Left forelimb (tissue), 1 donor: ENCODE results near the gene HIVEP1.
"Not testable (repeated sequence)": the region's sequence is repeated elsewhere in the genome, so short reads cannot be mapped to it uniquely, and the experiment has no call there.

Experiments
- DNase-seq: peaks from one replicate; pipeline ENCODE4 v3.0.0-alpha.2; 2018; ENCODE audit warnings: low spot score

HIVEP1 gene

DNA sequence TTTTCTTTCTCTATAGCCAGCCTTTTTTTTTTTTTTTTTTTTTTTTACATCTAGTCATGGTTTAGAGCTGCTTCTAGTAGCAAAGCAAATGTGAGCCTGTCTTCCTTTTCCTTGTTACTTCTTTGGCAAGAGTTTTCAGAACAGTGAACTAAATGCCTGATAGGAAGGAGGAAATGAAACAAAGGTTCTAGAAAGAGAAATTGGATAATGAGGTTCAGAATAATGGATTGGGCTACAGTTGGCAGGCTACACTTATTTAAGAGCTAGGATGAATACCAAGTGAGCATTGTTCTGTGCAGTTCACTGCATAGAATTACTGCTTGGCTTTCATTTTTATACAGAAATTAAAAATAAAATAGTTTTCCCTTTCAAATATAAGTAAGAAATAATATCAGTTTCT, 78.6 kb downstream of the HIVEP1 start:
- no peak for DNase-seq

GRCh38 chr6:12092762-12093161, 80.7 kb downstream of the HIVEP1 start:
- no peak for DNase-seq

GRCh38 chr6:12094689-12095088, 82.6 kb downstream of the HIVEP1 start:
- no peak for DNase-seq

DNA sequence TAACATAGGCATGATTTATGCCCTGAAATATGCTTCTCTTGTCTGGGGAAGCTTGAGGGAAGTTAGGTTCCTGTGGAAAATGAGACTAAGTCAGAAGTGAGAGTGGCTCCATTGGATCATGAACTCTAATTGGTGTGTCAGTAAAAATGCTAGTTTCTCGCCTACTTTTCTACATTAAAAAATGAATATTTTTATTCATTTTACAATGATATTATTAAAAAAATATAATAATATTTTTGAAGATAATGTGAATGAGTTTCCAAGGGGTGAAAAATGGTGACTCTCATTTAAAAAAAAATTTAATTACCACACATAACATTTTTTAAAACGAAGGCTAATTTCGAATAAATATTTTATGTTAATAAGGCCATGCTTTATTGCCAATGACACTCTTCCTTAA, 84.2 kb downstream of the HIVEP1 start:
- DNase-seq, result no peak

GRCh38 chr6:12097791-12098190, 85.7 kb downstream of the HIVEP1 start:
- no peak for DNase-seq

DNA sequence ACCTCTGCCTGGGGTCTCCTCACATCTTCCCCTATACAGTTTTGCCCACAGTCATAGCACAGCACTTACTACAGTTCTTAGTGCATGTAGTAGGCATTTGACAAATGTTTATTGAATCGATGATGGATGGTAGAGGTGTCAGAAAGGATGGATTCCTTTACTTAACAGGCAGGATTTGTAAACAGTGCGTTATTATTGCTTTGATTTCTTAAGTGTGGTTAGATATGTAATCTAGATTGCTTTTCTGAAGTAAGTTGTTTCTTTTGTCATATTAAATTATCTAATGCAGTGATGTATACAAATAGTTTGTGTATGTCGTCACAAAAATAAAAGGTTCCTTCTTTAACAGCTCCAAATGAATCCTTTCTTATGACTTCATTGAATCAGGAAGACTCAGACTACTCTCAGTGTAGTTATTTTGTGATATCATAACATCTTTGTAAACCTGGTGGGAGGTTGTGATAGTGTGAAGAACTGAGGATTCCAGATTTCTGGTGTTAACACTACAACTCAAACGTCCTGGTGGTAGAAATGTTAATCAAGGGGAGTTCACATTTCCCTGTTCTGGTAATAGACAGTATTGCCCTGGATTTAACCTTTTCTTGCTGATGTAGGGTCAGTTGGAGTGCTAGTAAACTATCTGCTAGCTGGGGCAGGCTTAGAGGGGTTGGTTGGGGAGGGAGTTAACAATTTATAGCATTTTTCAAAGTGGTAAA, 87.7 kb downstream of the HIVEP1 start:
- DNase-seq, result no peak

DNA sequence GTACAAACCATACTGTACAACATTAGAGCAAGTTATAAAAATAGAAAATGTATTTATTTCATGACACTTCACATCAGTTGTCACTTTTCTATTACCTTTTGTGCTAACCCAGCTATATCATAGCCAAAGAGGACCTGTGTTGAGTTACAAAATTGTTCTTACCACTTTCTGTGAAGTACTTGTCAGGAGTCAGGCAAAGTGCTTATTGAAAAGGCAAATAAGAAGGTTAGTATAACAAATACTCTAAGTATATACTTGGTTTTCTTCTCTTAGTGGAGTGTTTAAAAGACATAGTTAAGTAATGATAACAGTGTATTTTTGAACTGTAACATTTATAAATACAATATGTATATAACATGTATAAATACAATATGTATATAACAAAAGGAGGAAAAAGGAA, 88.9 kb downstream of the HIVEP1 start:
- DNase-seq, result no peak

GRCh38 chr6:12101653-12102312, 89.7 kb downstream of the HIVEP1 start:
- no peak for DNase-seq

DNA sequence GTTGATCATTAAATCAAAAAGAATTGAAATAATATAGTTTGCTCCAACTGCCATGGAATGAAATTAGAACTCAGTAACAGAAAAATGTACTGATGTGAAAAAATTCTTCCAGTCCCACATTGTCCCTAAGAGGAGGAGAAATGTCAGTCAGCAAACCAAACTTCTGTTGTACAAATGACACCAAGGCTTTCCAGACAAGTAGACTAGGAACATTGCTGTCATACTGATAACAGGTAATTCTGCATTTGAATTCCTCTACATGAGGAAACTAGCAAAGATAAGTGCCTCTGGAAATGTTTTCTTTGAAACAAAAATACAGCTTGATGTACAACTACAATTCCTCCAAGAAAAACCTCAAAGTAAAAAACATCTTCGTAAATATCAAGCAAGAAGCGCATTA, 90.2 kb downstream of the HIVEP1 start:
- no peak for DNase-seq

DNA sequence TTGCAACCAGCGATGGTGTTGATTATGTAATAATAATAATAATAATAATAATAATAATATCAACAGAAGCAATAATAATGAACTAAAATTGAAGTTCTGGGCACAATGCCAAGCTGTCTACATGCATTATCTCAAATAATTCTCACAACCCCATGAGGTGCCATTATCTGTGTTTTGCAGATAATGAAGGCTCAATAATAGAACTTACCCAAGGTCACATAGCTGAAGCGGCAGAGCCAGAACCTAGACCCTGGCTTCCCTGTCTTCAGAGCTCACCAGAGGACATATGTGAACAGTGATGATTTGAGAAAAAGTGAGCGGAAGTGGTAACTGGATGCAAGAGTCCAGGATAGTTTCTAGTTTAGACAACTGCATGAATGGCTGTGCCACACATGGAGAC, 91.0 kb downstream of the HIVEP1 start:
- no peak for DNase-seq

DNA sequence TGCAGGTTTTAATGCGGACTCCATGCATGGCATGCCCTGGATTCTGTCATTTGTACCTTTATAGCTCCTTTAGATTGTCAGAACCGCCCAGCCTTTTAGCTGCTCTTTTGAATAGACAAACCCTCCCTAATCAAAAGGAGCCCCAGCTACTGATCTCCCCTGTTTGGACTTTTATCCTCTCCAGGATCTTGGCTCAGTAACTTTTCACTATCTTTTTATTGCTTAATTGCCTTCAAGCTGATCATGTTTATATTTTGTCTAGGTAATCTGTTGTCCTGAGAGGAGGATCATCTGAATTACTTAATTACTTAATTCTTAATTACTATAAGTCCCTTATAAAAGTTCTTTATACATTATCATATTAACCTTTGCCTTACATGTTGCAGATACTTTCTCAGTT, 93.2 kb downstream of the HIVEP1 start:
- DNase-seq, result no peak

DNA sequence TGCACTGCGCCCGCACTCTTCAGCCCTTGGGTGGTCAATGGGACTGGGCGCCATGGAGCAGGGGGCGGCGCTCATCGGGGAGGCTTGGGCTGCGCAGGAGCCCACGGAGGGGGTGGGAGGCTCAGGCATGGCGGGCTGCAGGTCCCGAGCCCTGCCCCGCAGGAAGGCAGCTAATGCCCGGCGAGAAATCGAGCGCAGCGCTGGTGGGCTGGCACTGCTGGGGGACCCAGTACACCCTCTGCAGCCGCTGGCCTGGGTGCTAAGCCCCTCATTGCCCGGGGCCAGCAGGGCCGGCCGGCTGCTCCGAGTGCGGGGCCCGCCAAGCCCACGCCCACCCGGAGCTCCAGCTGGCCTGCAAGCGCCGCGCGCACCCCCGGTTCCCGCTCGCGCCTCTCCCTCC, 96.3 kb downstream of the HIVEP1 start:
- DNase-seq, result not testable (repeated sequence)

DNA sequence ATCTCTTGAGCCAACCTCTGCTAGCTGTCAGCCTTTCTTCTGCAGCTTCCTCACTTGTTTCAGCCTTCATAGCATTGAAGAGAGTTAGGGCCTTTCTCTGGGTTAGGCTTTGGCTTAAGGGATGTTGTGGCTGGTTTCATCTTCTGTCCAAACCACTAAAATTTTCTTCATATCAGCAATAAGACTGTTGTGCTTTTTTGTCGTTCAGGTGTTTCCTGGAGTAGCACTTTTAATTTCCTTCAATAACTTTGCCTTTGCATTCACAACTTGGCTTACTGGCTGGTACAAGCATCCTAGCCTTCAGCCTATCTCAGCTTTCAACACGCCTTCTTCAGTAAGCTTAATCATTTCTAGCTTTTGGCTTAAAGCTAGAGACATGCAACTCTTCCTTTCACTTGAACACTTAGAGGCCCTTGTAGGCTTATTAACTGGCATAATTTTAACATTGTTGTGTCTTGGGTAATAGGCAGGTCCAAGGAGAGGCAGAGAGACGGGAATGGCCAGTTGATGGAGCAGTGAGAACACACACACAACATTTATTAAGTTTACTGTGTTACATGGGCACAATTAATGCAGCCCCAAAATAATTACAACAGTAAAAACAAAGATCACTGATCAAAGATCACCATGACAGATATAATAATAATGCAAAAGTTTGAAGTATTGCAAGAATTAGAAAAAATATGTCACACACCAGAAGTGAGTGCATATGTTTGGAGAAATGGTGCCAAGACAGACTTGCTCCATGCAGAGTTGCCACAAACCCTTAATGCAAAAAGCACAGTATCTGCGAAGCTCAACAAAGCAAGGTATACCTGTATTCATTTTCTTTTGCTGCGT, 98.6 kb downstream of the HIVEP1 start:
- DNase-seq, result no peak

DNA sequence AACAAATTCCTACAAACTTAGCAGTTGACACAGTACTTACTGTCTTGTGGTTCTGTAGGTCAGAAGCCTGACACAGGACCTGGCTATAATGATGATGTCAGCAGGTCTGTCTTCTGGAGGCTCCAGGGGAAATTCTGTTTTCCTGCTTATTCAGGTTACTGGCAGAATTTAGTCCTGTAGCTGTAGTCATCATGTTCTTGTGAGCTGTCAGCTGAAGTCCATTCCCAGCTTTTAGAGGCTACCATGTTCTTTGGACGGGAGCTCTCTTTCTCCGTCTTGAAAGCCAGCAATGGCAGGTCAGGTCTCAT, 99.2 kb downstream of the HIVEP1 start:
- no peak for DNase-seq

DNA sequence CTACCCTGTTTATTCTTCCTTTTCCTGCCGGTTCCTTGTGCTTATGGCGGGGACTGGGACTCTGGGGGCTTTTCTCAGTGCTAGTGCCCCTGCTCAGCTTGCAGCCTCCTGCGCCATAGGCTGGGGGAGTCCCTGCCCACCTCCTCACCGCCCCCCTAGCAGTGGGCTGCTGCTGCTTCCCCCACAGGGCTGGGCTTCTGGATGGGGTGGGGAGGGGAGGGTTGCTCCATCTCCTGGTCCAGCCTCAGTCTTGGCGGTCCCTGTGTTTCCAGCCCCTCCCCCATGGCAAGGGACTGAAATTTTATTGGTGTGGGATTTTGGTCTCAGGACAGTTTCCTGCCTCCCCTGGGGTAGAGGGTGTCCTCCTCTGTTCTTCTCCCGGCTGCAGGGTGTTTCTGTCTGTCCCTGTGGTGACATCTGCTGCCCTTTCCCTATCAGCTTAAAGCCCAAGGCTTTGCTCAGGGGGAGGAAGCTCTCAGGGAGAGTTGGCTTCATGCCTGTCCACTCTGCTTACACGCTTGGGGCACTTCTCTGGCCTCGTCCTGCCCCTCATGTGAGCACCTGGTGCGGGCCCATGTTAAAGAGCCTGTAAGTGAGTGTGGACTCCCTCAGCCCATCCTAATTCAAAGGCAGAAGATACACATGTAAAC, 100.6 kb downstream of the HIVEP1 start:
- no peak for DNase-seq

- DNase-seq, result no peak
Measured at GRCh38 chr6:12113190-12113577, 101.1 kb downstream of the HIVEP1 start.

DNA sequence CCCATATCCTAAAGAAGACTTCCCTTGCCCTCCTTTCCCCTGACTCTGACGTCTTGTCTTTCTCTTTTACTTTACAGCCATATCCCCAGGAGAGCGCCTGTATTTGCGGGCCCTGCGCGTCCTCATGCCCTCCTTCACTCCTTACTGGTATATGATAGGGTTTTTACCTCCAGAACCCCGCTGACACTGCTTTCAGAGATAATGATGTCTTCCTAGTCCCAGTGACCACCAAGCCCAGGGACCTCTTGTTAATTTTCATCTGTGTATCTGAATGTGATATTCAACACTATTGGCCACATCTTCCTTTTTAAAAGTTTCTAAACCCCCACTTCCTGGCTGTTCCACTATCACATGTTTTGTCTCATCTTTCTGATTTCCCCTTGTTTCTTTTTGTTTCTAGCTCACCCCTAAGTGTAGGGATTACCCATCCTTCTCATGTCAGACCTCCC, 102.0 kb downstream of the HIVEP1 start:
- DNase-seq, result no peak

GRCh38 chr6:12115001-12115400, 102.9 kb downstream of the HIVEP1 start:
- no peak for DNase-seq

- no peak for DNase-seq
Measured at GRCh38 chr6:12115492-12115891, 103.4 kb downstream of the HIVEP1 start.

GRCh38 chr6:12116264-12116800, 104.2 kb downstream of the HIVEP1 start:
- no peak for DNase-seq

GRCh38 chr6:12116978-12117377, 104.9 kb downstream of the HIVEP1 start:
- no peak for DNase-seq

DNA sequence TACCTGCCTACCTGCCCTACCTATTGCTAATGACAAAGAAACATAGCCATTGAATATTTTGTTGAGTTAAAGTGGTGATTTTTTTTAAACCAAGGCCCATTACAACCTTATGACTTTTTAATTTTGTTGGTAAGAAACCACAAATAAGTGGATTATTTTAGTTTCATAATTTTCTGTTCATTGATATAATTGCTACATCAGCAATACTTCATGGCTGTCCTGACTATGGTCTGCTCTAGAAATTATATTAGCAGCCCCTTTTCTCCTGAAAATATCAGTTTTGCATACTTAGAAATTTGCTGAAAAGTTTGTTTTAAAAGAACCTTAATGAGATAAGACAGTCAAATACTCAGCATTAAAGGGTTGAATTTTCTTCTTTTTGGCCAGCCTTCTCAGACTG, 106.5 kb downstream of the HIVEP1 start:
- no peak for DNase-seq
